ENCODE measurements around the gene STH. TPM values are rescaled to one million over a fixed set of nuclear protein-coding genes. Genes with fewer than 3 reads are reported as not detected.
"Not testable (repeated sequence)": the region's sequence is repeated elsewhere in the genome, so short reads cannot be mapped to it uniquely, and the experiment has no call there.

Gene STH
- total RNA-seq: not detected

- Mint-ChIP-seq H3K4me3 (no peak within 1 kb of the TSS), H3K4me1 (ENCODE audit: low read depth) (no peaks in the 10 kb centered on the region), H3K9me3 (no peaks in the 10 kb centered on the region), H3K27me3 (ENCODE audit: low read depth) (no peaks in the 10 kb centered on the region), H3K27ac (no peak within 1 kb of the TSS), H3K36me3 (ENCODE audit: insufficient read depth in 2 of 2) (no peaks in the 10 kb centered on the region)
- ATAC-seq (replicated peaks in 1 of 2) (no peak), DNase-seq (no peak)
Observed at GRCh38 chr17:45998987-45999899, at the start of gene STH. Gene STH (plus strand): TSS chr17:45999250. CDS start chr17:45999280, 30 bp downstream.

- Mint-ChIP-seq H3K27ac (no peak overlapping the region), H3K4me1 (ENCODE audit: low read depth) (peaks cover 9% of the 10 kb centered on the region), H3K9me3 (no peaks in the 10 kb centered on the region), H3K27me3 (ENCODE audit: low read depth) (peaks cover 23% of the 10 kb centered on the region), H3K4me3 (peak overlapping the region in 1 of 2 donors; percentile 79), H3K36me3 (ENCODE audit: insufficient read depth in 2 of 2) (no peaks in the 10 kb centered on the region)
- DNase-seq (no peak), ATAC-seq (replicated peaks in 1 of 2) (no peak)
Observed at GRCh38 chr17:45949755-45950320, 49.2 kb upstream of the STH start.

- DNase-seq: no peak
Observed at GRCh38 chr17:45950888-45951287, 48.2 kb upstream of the STH start.

GRCh38 chr17:45951403-45951802 is 47.6 kb upstream of the STH start:
- Mint-ChIP-seq H3K4me3 (no peak overlapping the region), H3K4me1 (ENCODE audit: low read depth) (peaks cover 9% of the 10 kb centered on the region), H3K9me3 (no peaks in the 10 kb centered on the region), H3K36me3 (ENCODE audit: insufficient read depth in 2 of 2) (no peaks in the 10 kb centered on the region), H3K27ac (no peak overlapping the region), H3K27me3 (ENCODE audit: low read depth) (peaks cover 23% of the 10 kb centered on the region)
- DNase-seq (no peak), ATAC-seq (replicated peaks in 1 of 2) (no peak)

More at GRCh38 chr17:45950888-45951287, 48.2 kb upstream of the STH start:
- no peaks in the 10 kb centered on the region for H3K36me3 Mint-ChIP-seq (ENCODE audit: insufficient read depth in 2 of 2)
- H3K4me1 Mint-ChIP-seq (ENCODE audit: low read depth): peaks cover 9% of the 10 kb centered on the region
- H3K27me3 Mint-ChIP-seq (ENCODE audit: low read depth): peaks cover 23% of the 10 kb centered on the region
- H3K27ac Mint-ChIP-seq: no peak overlapping the region
- H3K4me3 Mint-ChIP-seq: no peak overlapping the region
- no peaks in the 10 kb centered on the region for H3K9me3 Mint-ChIP-seq
- ATAC-seq (replicated peaks in 1 of 2): no peak

GRCh38 chr17:45951941-45952340 is 47.1 kb upstream of the STH start:
- Mint-ChIP-seq H3K4me1 (ENCODE audit: low read depth) (peaks cover 9% of the 10 kb centered on the region), H3K27ac (no peak overlapping the region), H3K36me3 (ENCODE audit: insufficient read depth in 2 of 2) (no peaks in the 10 kb centered on the region), H3K9me3 (no peaks in the 10 kb centered on the region), H3K4me3 (no peak overlapping the region), H3K27me3 (ENCODE audit: low read depth) (peaks cover 23% of the 10 kb centered on the region)
- DNase-seq (no peak), ATAC-seq (replicated peaks in 1 of 2) (no peak)

GRCh38 chr17:45952814-45953320 is 46.2 kb upstream of the STH start:
- Mint-ChIP-seq H3K36me3 (ENCODE audit: insufficient read depth in 2 of 2) (no peaks in the 10 kb centered on the region), H3K9me3 (no peaks in the 10 kb centered on the region), H3K4me3 (no peak overlapping the region), H3K4me1 (ENCODE audit: low read depth) (peaks cover 9% of the 10 kb centered on the region), H3K27ac (no peak overlapping the region), H3K27me3 (ENCODE audit: low read depth) (peaks cover 23% of the 10 kb centered on the region)
- no peak for DNase-seq
- ATAC-seq (replicated peaks in 1 of 2): no peak

GRCh38 chr17:45953561-45953960 is 45.5 kb upstream of the STH start:
- DNase-seq (no peak), ATAC-seq (replicated peaks in 1 of 2) (no peak)
- no peaks in the 10 kb centered on the region for H3K36me3 Mint-ChIP-seq (ENCODE audit: insufficient read depth in 2 of 2)
- H3K9me3 Mint-ChIP-seq: no peaks in the 10 kb centered on the region
- no peak overlapping the region for H3K27ac Mint-ChIP-seq
- H3K4me3 Mint-ChIP-seq: no peak overlapping the region
- peaks cover 9% of the 10 kb centered on the region for H3K4me1 Mint-ChIP-seq (ENCODE audit: low read depth)
- H3K27me3 Mint-ChIP-seq (ENCODE audit: low read depth): peaks cover 23% of the 10 kb centered on the region

- Mint-ChIP-seq H3K36me3 (ENCODE audit: insufficient read depth in 2 of 2) (no peaks in the 10 kb centered on the region), H3K4me3 (no peak overlapping the region), H3K9me3 (no peaks in the 10 kb centered on the region), H3K27ac (no peak overlapping the region), H3K27me3 (ENCODE audit: low read depth) (peaks cover 16% of the 10 kb centered on the region), H3K4me1 (ENCODE audit: low read depth) (no peaks in the 10 kb centered on the region)
- no peak for ATAC-seq (replicated peaks in 1 of 2)
- DNase-seq: no peak
Observed at GRCh38 chr17:45954914-45955313, 44.1 kb upstream of the STH start.

GRCh38 chr17:45955326-45955725 is 43.7 kb upstream of the STH start:
- no peak overlapping the region for H3K4me3 Mint-ChIP-seq
- peaks cover 12% of the 10 kb centered on the region for H3K27me3 Mint-ChIP-seq (ENCODE audit: low read depth)
- H3K4me1 Mint-ChIP-seq (ENCODE audit: low read depth): no peaks in the 10 kb centered on the region
- H3K36me3 Mint-ChIP-seq (ENCODE audit: insufficient read depth in 2 of 2): no peaks in the 10 kb centered on the region
- H3K27ac Mint-ChIP-seq: no peak overlapping the region
- ATAC-seq (replicated peaks in 1 of 2): no peak
- no peak for DNase-seq
- no peaks in the 10 kb centered on the region for H3K9me3 Mint-ChIP-seq

- Mint-ChIP-seq H3K36me3 (ENCODE audit: insufficient read depth in 2 of 2) (no peaks in the 10 kb centered on the region), H3K27ac (no peak overlapping the region), H3K27me3 (ENCODE audit: low read depth) (peaks cover 4% of the 10 kb centered on the region), H3K9me3 (no peaks in the 10 kb centered on the region), H3K4me3 (no peak overlapping the region), H3K4me1 (ENCODE audit: low read depth) (no peaks in the 10 kb centered on the region)
- DNase-seq (no peak), ATAC-seq (replicated peaks in 1 of 2) (no peak)
Observed at GRCh38 chr17:45956090-45956489, 43.0 kb upstream of the STH start.

- not testable (repeated sequence) for ATAC-seq (replicated peaks in 1 of 2); H3K36me3 Mint-ChIP-seq (ENCODE audit: insufficient read depth in 2 of 2); H3K4me1 Mint-ChIP-seq (ENCODE audit: low read depth); H3K9me3 Mint-ChIP-seq; H3K27ac Mint-ChIP-seq; H3K4me3 Mint-ChIP-seq; H3K27me3 Mint-ChIP-seq (ENCODE audit: low read depth); DNase-seq
Observed at GRCh38 chr17:45956746-45957145, 42.3 kb upstream of the STH start.

- Mint-ChIP-seq H3K9me3 (no peaks in the 10 kb centered on the region), H3K4me3 (no peak overlapping the region), H3K27ac (no peak overlapping the region), H3K36me3 (ENCODE audit: insufficient read depth in 2 of 2) (no peaks in the 10 kb centered on the region), H3K4me1 (ENCODE audit: low read depth) (no peaks in the 10 kb centered on the region), H3K27me3 (ENCODE audit: low read depth) (no peaks in the 10 kb centered on the region)
- ATAC-seq (replicated peaks in 1 of 2) (no peak), DNase-seq (no peak)
Observed at GRCh38 chr17:45958307-45958706, 40.7 kb upstream of the STH start.

GRCh38 chr17:45958994-45959665 is 39.9 kb upstream of the STH start:
- Mint-ChIP-seq H3K9me3 (no peaks in the 10 kb centered on the region), H3K4me1 (ENCODE audit: low read depth) (no peaks in the 10 kb centered on the region), H3K27ac (no peak overlapping the region), H3K4me3 (no peak overlapping the region), H3K36me3 (ENCODE audit: insufficient read depth in 2 of 2) (no peaks in the 10 kb centered on the region), H3K27me3 (ENCODE audit: low read depth) (no peaks in the 10 kb centered on the region)
- no peak for DNase-seq
- no peak for ATAC-seq (replicated peaks in 1 of 2)
